GM19468 (cell line): Measurements from ENCODE around the gene MRPL48.
"Not testable (repeated sequence)": the region's sequence is repeated elsewhere in the genome, so short reads cannot be mapped to it uniquely, and the experiment has no call there.

ENCODE experiments used
- ATAC-seq: cut with Tn5 transposase; IDR thresholded peaks from one replicate; pipeline ENCODE4 v1.9.1; 2021; ENCODE audit warnings: mild to moderate bottlenecking, moderate library complexity, moderate number of reproducible peaks; ENCODE audit not compliant: unreplicated experiment; ENCODE audit errors: extremely low read depth

MRPL48 gene

DNA sequence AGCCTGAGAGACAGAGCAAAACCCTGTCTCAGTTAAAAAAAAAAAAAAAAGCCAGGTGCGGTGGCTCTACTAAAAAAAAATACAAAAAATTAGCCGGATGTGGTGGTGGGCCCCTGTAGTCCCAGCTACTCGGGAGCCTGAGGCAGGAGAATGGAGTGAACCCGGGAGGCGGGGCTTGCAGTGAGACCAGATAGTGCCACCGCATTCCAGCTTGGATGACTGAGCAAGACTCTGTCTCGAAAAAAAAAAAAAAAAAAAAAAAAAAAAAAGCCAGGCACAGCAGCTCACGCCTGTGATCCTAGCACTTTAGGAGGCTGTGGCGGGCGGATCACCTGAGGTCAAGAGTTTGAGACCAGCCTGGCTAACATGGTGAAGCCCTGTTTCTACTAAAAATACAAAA lies 92.8 kb downstream of the MRPL48 start:
- not testable (repeated sequence) for ATAC-seq

DNA sequence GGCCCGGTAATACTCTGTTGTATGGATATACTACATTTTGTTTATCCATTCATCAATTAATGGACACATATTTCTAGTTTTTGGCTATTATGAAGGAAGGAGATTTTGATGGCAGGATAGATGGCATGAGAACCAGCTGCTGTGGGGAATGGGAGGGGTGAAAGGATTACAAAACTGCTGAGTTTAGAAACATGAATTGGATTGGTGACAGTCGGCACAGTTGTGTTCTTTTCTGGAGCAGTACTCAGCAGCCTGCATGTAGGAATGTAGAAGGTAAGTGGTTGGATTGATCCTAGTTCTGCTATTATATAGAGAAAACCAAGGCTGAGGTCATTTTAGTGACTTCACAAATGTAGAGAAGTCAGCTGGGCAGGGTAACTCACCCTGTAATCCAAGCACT lies 96.2 kb downstream of the MRPL48 start:
- no peak for ATAC-seq

DNA sequence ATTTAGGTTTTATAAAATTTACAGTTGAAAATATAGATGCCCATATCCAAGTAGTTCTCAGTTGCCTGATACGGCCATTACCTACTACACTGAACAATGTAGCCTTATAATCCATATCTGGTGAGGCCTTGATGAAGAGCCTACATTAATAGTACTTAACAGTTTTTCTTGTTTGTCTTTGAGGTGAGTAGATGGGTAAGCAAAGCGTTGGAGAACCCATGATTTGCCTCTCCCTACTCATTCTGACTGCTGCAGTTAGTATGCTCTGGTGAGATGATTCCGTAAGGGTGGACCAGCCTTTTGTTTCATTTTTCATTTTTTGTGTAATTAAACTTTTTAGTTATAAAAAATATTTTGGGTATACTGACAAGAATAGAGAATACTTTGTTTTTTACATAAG lies 100.6 kb downstream of the MRPL48 start:
- ATAC-seq = no peak

DNA sequence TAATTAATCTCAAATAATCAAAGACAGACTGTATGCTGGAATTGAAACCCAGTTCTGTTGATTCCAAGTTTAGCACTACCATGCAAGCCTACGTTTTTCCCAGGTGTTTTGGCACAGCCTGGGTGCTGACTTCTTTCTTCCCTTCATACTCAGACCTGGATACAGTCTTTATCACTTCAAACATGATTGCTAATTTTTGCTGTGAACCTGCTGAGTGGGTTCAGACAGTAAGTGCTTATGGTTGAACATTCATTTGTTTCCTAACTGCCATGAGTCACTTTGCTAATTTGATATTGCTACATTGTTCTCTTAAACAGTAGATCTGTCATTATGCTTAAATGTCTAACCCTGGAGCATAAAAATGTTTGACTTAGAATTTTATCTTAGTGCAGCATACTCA lies 101.3 kb downstream of the MRPL48 start:
- no peak for ATAC-seq

DNA sequence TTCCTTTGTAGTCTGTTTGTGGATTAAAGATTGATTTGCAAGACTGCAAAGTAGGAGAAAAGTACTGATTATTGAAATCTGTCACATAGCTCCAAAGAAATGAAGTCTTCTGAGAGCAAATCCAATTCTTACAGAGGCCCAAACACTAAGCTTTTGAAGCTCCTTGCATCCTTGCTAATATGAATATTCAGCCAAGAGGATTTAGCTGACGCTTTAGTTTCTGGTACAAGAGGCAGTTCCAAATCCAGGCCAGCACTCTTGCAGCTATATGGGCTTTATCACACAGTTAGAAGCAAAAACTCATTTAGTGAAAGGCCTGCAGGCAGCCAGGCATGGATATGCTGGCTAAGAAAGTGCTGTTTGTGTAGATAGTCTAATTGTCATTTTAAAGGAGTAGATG lies 101.9 kb downstream of the MRPL48 start:
- ATAC-seq = no peak

DNA sequence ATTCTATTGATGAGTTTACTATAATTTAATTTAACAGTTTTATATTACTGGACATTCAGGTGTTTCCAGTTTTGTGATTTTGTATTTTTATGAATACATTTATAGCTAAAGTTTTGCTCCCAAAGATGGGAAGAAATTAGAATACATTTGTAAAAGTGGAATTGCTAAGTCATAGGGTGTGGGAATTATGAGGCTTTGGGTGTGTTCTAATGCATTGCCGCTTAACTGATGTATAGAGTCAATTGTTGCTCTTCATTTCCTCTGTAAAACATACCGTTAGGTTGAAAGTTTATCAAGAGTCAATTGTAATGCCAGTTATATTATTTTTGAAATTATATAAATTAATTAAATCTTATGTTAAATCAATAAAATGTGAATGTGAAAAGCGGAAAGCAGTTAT lies 105.4 kb downstream of the MRPL48 start:
- no peak for ATAC-seq

DNA sequence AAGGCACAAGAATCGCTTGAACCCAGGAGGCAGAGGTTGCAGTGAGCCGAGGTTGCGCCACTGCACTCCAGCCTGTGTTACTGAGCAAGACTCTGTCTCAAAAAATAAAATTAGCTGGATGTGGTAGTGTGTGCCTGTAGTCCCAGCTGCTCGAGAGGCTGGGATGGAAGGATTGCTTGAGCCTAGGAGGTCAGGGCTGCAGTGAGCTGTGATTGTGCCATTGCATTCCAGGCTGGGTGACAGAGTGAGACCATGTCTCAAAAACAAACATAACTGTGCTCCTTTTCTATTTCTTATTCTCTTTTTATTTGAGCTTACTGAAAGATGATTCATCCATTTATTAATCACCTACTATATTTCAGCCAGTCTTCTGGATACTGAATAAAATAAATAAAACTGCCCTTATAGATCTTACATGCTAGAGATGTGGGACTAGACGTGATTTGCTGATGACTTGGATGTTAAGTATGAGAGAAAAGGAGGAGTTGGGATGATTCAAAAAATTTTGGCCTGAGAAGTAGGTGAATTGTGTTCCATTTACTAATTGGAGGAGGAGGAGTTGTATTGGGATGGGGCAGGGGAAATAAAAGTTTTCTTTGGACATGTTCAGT lies 107.2 kb downstream of the MRPL48 start:
- ATAC-seq = no peak

DNA sequence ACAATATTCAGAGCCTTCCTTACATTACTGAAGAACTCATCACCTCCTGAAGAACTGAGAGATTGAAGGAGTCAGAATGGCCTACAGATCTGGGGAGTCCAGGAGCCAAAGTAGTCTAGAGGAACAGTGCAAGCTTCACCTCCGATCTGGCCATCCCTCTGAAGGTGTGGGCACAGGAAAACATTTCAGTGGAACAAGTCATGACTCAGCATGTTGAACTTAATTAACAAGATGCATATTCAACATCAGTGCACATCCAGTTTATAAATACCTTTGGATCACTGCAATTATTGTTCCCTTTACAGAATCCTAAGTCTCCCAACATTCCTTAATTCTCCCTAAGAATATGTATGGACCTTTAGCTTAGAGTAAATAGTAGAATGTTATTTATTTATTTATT lies 114.6 kb downstream of the MRPL48 start:
- no peak for ATAC-seq

DNA sequence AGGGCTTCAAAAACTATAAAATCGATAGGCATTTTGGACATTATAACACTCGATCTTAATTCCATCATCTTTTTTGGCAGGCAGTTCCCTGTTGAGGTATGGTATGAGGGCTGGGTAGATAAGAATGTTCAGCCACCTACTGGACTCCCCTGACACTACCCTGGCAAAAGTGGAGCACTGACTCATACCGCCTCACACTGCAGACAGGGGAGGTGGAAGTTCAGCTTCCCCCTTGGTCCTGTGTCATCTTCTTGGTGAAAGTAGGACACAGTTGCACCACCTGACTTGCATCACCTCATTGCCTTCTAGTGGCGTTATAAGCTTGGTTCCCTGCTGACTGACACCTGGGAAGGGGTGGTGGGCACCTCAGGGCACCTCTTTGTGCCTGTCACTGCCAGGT lies 119.5 kb downstream of the MRPL48 start:
- ATAC-seq = no peak

DNA sequence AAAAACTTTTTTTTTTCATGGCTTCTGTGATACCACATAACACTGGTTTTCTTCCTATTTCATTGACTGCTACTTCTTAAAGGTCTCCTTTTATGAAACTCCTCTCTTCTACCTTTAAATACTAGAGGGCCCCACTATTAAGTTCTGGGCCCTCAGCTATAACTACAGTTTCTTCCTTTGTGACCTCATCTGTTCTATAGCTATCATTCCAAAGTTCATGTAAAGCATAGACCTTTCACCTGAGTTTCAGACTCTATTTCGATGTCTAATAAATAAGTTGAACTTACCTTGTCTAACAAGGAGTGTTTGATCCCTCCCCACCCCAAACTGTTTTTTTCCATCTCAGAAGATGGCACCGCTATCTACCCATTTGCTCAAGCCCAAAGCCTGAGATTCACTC lies 124.4 kb downstream of the MRPL48 start:
- ATAC-seq = no peak

DNA sequence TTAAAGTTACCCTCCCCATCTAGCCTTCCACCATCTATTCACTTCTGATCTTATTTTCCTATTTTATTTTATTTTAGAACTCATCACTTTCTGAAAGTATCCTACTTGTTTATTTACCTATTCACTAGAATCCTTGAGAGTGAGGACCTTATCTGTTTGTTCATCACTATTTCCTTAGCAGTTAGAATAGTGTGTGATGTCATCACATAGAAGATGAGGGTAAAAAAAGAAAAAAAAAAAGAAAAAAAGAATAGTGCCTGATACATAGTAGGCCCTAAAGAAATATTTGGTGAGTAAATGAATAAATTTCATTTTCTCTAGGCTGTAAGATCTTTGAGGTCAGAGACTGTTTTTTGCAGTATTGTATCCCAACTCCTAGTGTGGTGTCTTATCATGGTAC lies 125.8 kb downstream of the MRPL48 start:
- no peak for ATAC-seq

DNA sequence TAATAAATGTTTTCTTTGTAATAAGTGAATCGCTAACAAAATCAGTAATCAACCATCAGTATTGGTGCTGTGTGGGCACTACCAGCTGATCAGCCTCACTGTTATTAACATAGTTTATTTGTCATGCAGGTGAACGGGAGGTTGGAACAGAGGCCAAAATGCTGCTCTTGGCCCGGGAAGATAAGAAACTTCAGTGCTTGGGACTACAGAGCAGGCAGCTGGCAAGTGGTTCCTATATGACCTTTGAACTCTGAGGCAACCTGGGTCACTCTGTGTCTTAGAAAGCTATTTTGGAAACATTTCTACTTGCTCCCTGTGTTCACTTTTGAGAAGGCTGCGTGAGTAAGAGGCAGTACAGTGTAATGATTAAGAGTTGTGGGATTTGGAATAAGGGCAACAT lies 126.6 kb downstream of the MRPL48 start:
- no peak for ATAC-seq
